Fibroblast of pulmonary artery (primary cell): Measurements from ENCODE around the gene CNTNAP5.

Experiments used
- DNase-seq: peaks from one replicate; pipeline ENCODE4 v3.0.0-alpha.2; 2010; ENCODE audit warnings: low read depth
- H3K4me3 ChIP-seq: replicated peaks from 2 replicates; pipeline ENCODE4 v1.5.1; 2011; ENCODE audit warnings: low read depth, mild to moderate bottlenecking, control low read depth, low read length, moderate library complexity
- TF ChIP-seq, protein P1 (sequence below): IDR thresholded peaks from 2 replicates; pipeline ENCODE4 v1.5.1; 2011; ENCODE audit warnings: mild to moderate bottlenecking, control low read depth, low read length, inconsistent platforms; ENCODE audit errors: missing control alignments

CNTNAP5 gene

DNA sequence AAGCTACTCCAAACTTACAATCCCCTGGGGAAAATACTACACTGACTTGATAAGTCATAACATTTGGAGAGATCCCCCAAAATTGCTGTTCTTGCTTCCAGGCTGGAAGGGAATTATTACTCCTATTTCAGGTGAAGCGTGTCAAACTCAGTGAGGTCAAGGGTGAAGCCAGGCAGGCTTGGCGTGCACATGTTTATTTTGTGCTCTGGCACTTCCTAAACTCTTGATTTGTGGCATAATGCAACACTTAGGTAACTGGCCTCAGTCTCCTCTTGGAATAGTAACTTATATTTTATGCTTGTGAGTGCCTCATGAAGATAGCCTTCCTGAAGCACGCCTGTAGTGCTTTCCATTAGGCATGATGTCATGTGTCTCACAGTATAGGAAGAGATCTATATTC is 751.2 kb downstream of the CNTNAP5 start:
- no peak overlapping the region for H3K4me3 ChIP-seq
- TF ChIP-seq, protein P1, sequence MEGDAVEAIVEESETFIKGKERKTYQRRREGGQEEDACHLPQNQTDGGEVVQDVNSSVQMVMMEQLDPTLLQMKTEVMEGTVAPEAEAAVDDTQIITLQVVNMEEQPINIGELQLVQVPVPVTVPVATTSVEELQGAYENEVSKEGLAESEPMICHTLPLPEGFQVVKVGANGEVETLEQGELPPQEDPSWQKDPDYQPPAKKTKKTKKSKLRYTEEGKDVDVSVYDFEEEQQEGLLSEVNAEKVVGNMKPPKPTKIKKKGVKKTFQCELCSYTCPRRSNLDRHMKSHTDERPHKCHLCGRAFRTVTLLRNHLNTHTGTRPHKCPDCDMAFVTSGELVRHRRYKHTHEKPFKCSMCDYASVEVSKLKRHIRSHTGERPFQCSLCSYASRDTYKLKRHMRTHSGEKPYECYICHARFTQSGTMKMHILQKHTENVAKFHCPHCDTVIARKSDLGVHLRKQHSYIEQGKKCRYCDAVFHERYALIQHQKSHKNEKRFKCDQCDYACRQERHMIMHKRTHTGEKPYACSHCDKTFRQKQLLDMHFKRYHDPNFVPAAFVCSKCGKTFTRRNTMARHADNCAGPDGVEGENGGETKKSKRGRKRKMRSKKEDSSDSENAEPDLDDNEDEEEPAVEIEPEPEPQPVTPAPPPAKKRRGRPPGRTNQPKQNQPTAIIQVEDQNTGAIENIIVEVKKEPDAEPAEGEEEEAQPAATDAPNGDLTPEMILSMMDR, result no peak
- DNase-seq, result no peak

DNA sequence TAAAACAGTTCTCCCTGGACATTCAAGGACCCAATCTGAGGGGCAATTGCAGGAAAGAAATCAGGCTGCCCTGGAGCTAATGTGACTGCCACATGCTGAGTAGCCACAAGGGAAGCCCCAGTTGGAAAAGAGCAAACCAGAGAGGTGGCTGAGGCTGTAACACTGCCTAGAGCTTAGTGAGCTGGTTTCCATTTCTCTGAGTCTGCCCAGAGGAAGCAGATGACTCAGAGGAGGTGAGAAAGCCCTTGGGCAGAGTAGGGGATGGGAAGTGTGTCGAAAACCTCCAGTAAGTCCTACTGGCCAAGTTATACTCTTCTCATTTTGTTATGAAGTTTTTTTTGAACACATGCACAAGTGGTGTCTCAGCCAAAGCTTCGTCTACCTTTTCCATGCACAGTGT is 753.0 kb downstream of the CNTNAP5 start:
- peak; percentile 16 for DNase-seq
- H3K4me3 ChIP-seq, result no peak overlapping the region
- TF ChIP-seq, protein P1, result no peak

DNA sequence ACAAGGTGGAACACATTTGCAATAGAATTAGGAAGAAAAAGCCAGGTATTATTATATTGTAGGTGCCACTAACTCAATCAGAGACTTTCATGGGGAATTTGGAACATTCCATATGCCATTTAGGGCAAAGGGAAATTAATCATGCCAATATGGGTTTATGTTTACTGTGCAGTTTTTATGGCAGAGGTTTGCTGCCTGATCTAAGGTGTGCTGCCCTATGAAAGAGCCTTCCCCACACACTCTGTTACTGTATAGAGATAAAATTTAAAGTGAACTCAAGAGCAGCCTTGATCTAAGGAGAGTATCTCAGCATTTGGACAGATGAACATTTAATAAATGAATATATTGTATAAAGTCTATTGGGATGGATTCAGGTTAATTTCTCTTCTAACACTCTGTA is 771.6 kb downstream of the CNTNAP5 start:
- H3K4me3 ChIP-seq, result no peak overlapping the region
- DNase-seq, result no peak
- TF ChIP-seq, protein P1, result no peak

DNA sequence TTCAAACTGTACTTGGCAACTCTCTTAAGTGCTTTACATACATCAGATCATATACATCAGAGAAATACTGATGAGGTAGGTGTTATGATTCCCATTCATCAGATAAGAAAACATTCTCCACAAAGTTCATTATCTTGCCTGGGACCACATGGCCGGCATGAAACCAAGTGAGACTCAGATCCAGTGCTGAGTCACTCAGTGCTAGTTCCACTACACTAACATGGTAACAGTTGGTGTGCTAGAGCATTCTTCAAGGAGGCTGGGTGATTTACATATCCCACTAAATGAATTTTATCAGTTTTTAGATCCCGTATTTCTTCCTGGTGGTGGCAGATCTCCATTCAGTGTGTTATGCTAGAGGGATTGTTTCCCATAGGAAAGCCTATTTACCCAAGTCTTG is 772.0 kb downstream of the CNTNAP5 start:
- no peak overlapping the region for H3K4me3 ChIP-seq
- DNase-seq, result no peak
- TF ChIP-seq, protein P1, result no peak

DNA sequence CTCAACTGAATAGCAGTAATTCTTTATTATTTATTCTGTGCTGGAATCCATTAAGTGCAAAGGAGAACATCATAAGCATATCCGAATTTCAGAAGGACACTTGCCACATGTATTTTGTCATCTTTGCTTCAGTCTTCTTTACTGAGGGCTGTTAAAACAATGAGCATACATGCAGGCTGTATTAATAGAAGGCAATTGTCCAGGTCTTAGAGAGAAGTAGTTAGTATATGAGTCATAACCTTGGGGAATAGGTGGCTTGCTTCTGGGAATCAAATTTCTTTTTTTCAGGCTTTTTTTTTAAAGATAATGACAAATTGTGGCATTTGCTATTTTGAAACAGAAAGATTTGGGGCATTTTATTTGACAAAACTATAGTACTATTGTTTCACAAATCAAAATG is 773.5 kb downstream of the CNTNAP5 start:
- H3K4me3 ChIP-seq, result no peak overlapping the region
- TF ChIP-seq, protein P1, result no peak
- peak; percentile 33 for DNase-seq

DNA sequence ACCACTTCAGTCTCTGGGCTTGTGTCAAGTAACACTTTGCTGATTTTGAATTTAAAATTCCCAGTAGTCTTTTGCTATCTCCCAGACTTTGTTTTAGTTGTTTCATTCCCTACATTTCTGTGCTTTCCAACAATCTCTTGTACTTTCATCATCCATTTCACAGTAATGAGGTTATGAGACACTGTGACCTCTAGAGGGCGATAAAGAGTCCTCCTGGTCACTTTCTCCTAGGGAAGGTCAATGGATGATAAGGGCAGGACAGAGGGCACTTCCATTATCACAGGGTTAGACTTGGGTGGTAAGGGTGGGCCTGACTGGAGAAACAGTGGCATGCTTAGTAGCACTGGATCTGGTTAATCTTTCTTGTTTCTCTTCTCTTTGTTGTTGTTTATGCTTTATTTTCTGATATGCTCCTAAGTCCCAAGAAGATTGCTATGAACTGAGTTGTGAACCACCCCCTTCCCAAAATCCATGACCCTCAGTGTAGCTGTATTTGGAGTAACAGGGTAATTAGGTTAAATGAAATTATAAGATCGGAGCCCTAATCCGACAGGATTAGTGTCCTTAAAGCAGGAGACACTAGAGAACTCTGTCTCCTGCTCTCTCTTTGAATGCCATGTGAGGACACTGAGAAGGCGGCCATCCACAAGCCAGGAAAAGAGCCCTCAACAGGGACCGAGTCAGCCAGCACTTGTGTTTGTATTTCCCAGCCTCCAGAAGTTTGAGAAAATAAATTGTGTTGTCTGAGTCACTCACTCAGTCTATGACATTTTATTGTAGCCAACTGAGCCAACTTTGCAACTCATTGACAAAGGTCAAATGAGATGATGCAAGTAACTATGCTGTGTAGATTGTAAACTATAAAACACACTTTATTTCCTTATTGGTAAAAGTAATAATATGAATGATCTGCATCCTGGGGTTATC is 779.2 kb downstream of the CNTNAP5 start:
- no peak overlapping the region for H3K4me3 ChIP-seq
- DNase-seq, result peak; percentile 50
- TF ChIP-seq, protein P1, result peak; percentile 78

DNA sequence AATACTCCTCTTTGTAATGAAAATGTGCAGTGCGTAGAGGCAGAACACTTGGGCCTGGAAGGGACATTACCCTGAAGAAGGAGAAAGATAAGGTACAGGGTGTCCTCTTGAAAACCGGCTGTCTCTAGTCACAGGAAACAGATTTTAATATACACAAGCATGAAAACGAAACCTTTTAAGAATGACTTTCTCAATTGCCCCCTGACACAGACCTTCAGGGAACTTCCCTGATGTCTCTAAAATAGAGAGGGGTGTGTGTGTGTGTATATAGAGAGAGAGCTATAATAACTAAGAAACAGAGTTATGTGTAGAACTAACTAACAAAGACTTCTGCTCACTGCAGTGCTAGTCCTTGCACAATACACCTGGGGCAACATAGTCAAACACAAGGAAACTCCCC is 780.0 kb downstream of the CNTNAP5 start:
- no peak overlapping the region for H3K4me3 ChIP-seq
- TF ChIP-seq, protein P1, result no peak
- no peak for DNase-seq
